Esophagus squamous epithelium (tissue), 4 donors: ENCODE results near the gene SCAMP2.

Source experiments
- POLR2A ChIP-seq, 4 donors: fragments of 450-650 bp; IDR thresholded peaks; one replicate each; pipeline ENCODE4 v1.6.1; 2017; ENCODE audit warnings: antibody characterized with exemption in 4 of 4, mild to moderate bottlenecking in 4 of 4, moderate library complexity in 3 of 4
- TF ChIP-seq, protein P1 (sequence below), 6 experiments: fragments of 450-650 bp in 4 of 6; fragments of 200-600 bp in 2 of 6; sonication (generic) in 2 of 6; IDR thresholded peaks; one replicate each; pipeline ENCODE4 v1.5.1; 2016 to 2019; ENCODE audit warnings: antibody characterized with exemption in 6 of 6, mild to moderate bottlenecking in 4 of 6, moderate library complexity in 4 of 6

DNA sequence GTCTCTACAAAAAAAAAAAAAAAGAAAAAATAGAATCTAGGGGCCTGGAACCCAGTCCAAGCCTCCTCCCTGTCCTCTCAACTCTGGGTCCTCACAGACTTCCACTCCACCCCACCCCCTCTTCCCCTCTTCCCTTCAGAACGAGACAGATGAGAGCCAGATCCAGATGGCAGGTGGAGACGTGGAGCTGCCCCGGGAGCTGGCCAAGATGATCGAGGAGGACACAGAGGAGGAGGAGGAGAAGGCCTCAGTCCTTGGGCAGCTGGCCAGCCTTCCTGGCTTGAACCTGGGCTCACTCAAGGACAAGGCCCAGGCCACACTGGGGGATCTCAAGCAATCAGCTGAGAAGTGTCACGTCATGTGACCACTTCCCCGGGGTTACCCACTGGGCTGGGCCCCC is 43.2 kb downstream of the SCAMP2 start:
- no peak for TF ChIP-seq POLR2A (IDR thresholded peaks at IDR 0.05)
- TF ChIP-seq, protein P1, sequence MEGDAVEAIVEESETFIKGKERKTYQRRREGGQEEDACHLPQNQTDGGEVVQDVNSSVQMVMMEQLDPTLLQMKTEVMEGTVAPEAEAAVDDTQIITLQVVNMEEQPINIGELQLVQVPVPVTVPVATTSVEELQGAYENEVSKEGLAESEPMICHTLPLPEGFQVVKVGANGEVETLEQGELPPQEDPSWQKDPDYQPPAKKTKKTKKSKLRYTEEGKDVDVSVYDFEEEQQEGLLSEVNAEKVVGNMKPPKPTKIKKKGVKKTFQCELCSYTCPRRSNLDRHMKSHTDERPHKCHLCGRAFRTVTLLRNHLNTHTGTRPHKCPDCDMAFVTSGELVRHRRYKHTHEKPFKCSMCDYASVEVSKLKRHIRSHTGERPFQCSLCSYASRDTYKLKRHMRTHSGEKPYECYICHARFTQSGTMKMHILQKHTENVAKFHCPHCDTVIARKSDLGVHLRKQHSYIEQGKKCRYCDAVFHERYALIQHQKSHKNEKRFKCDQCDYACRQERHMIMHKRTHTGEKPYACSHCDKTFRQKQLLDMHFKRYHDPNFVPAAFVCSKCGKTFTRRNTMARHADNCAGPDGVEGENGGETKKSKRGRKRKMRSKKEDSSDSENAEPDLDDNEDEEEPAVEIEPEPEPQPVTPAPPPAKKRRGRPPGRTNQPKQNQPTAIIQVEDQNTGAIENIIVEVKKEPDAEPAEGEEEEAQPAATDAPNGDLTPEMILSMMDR (IDR thresholded peaks at IDR 0.05), result no peak
